ENCODE results near the gene SDF2L1.
A peak's percentile ranks its signal among the peaks of the same experiment; 100 is the strongest.
"Not testable (repeated sequence)": the region's sequence is repeated elsewhere in the genome, so short reads cannot be mapped to it uniquely, and the experiment has no call there.

SDF2L1 gene, protein sequence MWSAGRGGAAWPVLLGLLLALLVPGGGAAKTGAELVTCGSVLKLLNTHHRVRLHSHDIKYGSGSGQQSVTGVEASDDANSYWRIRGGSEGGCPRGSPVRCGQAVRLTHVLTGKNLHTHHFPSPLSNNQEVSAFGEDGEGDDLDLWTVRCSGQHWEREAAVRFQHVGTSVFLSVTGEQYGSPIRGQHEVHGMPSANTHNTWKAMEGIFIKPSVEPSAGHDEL

DNA sequence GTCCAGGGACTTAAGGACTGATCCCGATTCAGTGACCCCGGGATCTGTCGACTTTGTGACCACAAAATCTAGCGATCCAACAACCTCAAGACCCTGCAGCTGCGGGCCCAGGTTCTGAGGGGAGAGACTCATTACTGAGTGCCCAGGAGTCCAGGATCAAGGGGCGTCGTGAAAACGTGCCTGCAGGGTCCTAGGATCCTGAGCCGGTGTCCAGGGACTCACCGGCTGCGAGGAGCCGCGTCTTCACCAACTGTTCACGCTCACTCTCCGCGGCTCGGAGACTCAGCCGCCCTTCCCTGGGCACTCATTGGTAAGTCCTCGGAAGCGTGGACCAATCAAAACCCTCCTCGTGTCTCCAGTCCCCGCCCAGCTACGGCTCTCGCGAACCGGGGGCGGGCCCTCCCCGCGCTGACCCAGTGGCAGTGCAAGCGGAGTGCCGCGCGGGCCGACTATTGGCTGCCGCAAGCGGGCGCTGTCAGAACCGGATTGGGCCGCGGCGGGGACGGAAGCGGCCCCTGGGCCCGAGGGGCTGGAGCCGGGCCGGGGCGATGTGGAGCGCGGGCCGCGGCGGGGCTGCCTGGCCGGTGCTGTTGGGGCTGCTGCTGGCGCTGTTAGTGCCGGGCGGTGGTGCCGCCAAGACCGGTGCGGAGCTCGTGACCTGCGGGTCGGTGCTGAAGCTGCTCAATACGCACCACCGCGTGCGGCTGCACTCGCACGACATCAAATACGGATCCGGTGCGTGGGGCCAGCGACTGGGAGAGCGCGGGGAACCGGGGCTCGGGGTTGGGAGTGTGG, at the start of gene SDF2L1:
SDF2L1 (plus strand) TSS at position 514 of the 795 bp plus-strand sequence; CDS start at position 549, 35 bp downstream.
- peak; percentile 96 for DNase-seq (ENCODE audit: low read depth)

- DNase-seq (ENCODE audit: low read depth), result no peak
Measured at GRCh38 chr22:21592422-21592821, 49.7 kb upstream of the SDF2L1 start.

DNA sequence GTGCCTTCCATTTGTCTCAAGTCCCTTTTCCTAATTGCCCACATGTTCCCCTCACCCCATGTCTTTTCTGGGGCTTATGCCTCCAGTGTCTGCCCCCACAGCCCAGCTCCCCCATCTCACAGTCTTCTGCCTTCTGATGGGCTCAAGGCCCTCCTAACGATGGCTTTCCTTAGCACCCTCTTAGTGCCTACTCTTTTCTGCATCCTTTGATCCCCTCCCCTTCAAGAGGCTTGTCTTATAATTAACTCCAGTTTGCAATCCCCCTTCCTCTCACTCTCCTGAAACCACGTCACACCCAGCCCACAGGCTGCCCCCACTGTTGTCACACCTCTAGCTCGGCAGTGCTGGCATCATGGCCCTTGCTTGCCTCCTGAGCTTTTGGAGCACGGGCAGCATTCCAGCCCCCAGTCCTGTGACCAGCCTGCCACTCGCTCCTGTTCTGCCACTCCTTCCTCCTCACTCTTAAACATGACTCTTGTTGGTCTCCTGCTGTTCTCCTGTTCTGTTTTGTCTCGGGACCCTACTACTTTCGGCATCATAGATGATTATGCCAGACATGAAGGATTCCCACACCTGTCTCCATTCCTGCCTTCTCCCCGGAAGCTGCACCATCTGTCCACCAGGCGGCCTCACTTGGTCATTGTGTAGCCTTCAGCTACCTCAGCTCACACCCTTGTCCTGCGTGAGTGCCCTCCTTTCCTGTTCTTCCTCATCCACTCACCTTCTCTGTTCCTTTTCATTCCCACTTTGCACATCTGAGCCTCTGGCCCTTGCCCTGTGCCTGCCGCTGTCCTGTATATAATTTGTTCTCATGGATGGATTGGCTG, 48.5 kb upstream of the SDF2L1 start:
- DNase-seq (ENCODE audit: low read depth), result no peak

DNA sequence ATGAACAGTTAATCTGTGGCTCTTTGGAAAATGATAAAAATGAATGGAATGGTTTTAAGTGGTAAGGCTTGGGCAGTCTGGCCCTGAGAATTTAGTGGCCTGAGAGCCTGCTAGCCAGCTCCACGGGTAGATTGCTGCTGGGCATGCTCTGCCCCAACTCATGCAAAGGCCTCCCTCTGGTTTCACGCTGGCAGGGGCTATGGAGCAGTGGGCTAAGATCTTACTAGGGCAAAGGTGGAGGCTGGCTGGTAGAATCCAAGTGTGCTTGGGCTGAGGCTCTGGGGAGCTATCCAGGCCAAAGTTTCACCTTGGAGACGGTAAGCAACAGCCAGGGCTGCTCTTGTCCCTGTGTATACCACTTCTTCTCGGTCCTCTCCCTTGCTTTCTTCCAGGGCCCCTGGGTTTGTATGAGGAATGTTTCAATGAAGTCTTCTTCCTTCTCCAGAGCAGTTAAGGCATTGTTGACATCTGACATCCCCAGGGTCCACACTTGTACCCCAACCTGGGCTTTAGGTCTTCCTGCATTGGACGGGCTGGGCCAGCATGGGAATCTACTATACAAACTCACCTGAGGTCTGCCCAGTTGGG, 47.1 kb upstream of the SDF2L1 start:
- DNase-seq (ENCODE audit: low read depth), result no peak

GRCh38 chr22:21596356-21597135, 45.6 kb upstream of the SDF2L1 start:
- not testable (repeated sequence) for DNase-seq (ENCODE audit: low read depth)

- no peak for DNase-seq (ENCODE audit: low read depth)
Measured at GRCh38 chr22:21598302-21598701, 43.8 kb upstream of the SDF2L1 start.

DNA sequence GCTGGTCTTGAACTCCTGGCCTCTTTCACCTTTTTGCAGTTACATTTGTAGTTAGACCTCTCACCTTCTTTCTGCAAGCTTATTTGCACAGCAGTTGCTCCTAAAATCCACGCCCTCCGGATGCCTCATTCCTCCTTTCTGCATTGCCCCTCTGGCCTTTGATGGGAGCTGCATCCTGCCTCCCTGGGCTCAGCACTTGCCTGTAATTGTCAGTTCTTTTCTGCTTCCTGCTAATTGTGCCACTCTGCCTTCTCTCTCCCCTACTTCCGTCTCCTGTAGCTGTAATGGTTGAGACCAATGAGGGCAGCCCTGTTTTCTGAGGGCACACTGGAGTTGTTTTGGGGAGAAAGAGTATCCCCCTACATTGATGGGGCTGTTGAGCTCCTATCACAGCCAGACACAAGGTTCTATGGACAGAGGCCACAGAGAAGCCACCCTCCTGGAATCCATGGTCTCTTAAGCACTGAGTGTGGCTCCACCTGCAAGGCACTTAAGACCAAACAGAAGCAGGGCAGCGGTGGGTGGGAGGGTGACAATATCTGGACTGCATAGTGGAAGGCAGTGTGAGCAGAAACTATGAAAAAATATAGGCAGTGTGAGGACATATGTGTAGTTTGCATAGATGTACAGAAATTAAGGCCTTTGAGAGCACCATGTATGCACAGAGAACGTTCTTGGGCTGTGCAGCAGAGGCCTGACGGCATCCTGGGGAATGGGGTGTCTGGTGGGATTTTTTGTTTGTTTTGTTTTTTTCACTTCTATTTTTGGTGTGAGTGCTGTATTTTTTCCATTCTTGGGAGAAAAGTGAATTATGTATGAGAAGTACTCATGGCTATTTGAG, 42.8 kb upstream of the SDF2L1 start:
- DNase-seq (ENCODE audit: low read depth), result no peak

DNA sequence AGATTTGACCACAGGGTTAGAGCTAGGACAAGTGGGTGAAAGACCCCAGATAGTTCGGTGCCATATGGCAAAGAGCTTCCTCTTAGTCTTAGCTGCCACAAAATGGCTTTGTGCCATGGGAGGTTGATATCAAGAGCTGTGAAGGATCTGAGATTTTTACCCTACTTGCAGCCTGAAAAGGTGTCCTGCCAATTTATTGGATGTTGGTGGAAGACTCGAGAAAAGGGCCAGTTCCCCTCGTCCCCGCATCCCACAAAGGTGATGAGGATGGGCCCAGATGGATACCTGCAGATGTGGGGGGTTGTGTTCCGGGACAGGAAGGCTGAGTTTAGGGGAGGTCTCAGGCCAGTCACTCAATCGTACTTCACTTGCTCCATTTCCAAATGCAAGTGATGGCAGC, 39.5 kb upstream of the SDF2L1 start:
- no peak for DNase-seq (ENCODE audit: low read depth)

- DNase-seq (ENCODE audit: low read depth), result no peak
Measured at GRCh38 chr22:21603973-21604372, 38.1 kb upstream of the SDF2L1 start.

- no peak for DNase-seq (ENCODE audit: low read depth)
Measured at GRCh38 chr22:21605887-21606564, 36.1 kb upstream of the SDF2L1 start.

GRCh38 chr22:21606775-21607174, 35.3 kb upstream of the SDF2L1 start:
- no peak for DNase-seq (ENCODE audit: low read depth)

GRCh38 chr22:21609556-21610157, 32.4 kb upstream of the SDF2L1 start:
- not testable (repeated sequence) for DNase-seq (ENCODE audit: low read depth)

- DNase-seq (ENCODE audit: low read depth), result no peak
Measured at GRCh38 chr22:21611210-21611977, 30.7 kb upstream of the SDF2L1 start.

- no peak for DNase-seq (ENCODE audit: low read depth)
Measured at GRCh38 chr22:21612858-21613257, 29.2 kb upstream of the SDF2L1 start.

- DNase-seq (ENCODE audit: low read depth), result no peak
Measured at GRCh38 chr22:21613553-21614233, 28.4 kb upstream of the SDF2L1 start.

- no peak for DNase-seq (ENCODE audit: low read depth)
Measured at GRCh38 chr22:21615731-21616130, 26.4 kb upstream of the SDF2L1 start.

GRCh38 chr22:21617337-21617736, 24.8 kb upstream of the SDF2L1 start:
- DNase-seq (ENCODE audit: low read depth), result not testable (repeated sequence)

DNA sequence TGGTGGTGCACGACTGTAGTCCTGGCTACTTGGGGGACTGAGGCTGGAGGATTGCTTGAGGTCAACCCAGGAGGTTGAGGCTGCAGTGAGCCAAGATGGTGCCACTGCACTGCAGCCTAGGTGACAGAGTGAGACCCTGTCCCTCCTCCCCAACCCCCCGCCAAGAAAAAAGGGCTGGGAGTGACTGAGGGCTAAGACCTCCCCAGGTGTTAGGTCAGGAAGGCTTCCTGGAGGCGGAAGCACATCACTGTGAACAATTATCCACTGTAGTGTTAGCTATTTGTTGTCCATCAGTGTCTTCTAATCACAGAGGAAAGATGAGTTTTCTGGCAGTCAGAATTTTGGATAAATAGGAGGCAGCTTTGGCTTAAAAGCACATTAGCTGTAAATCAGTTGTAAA, 21.1 kb upstream of the SDF2L1 start:
- no peak for DNase-seq (ENCODE audit: low read depth)
